Measurements from ENCODE around the gene TSKU. TPM values are rescaled to one million over a fixed set of nuclear protein-coding genes. Genes with fewer than 3 reads are reported as not detected.

TSKU gene
- total and polyA plus RNA-seq, 5 donors from 2014 or later, result not detected

DNA sequence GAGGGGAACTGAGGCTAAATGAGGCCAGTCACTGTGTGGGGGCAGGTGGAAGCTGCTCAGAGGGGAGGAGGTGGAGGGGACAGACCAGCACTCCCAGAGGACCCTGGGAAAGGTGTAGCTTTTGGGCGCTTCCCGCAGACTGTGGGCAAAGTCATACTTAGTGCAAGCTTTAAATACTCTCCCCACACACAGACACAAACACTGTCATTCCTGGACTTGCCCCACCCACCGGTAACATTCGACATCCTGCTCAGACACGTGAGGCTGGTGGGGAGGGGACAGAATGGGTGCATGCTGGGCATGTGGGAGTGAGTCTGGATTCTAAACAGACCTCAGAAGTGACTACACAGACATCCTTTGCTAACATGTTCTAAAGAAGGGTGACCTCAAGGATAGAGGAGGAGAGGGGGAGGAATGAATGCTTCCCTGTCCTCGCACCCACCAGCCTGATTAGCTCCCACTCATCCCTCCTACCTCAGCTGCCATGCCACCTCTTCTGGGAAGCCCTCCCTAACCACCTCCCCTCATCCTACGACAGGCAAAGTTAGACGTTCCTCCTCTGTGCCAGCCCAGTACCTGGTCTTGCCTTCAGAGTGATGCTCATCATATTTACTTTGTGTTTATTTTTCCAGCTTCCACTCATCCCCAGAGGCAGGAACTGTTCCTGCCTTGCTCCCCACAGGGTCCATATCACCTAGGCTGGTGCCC is 22.2 kb downstream of the TSKU start:
- Mint-ChIP-seq H3K4me3 (no peak overlapping the region), H3K4me1 (peaks cover 0 to 18% (median 7%) of the 10 kb centered on the region in 4 donors)
- DNase-seq, result peak in 1 of 3 donors; percentile 75

DNA sequence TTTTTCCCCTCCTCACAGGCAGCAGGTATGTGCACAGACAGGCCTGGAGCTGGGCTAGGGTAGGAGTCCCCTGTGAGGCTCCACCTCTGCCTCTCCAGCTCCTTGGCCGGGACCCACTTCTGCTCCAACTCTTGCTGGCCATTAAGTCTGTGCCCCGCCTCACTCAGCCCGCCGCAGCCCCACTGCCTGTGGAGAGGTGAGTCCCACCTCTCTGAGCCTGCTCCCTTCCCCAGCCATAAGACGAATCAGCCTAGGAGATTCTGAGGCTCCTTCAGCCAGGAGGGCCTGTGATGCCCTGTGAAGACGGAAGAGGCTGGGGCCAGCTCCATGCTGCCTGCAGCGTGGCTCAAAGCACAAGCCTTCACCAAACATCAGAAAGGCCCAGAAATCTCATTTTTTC is 23.0 kb downstream of the TSKU start:
- no peaks in the 10 kb centered on the region for H3K36me3 ChIP-seq (ENCODE audit: control insufficient read depth, insufficient read depth, low read length)
- no peak overlapping the region for H3K4me3 ChIP-seq (ENCODE audit: low read depth, low read length)
- peak overlapping the region in 1 of 3 donors; percentile 38 for H3K27ac Mint-ChIP-seq
- H3K4me1 Mint-ChIP-seq, result peaks cover 0 to 20% (median 10%) of the 10 kb centered on the region in 4 donors
- H3K27me3 Mint-ChIP-seq, result peaks cover 30% of the 10 kb centered on the region
- no peak overlapping the region for H3K27ac ChIP-seq (ENCODE audit: insufficient read depth, low read length, poor library complexity, severe bottlenecking)
- no peaks in the 10 kb centered on the region for H3K27me3 ChIP-seq (ENCODE audit: control insufficient read depth, insufficient read depth, low read length)
- no peaks in the 10 kb centered on the region for H3K4me1 ChIP-seq (ENCODE audit: control insufficient read depth, insufficient read depth, low read length, poor library complexity, severe bottlenecking)
- no peaks in the 10 kb centered on the region for H3K9me3 ChIP-seq (ENCODE audit: control insufficient read depth in 2 of 2, low read length in 2 of 2)
- H3K36me3 Mint-ChIP-seq, result no peaks in the 10 kb centered on the region
- ATAC-seq (ENCODE audit: low read depth in 2 of 2), result no peak
- DNase-seq, result no peak
- H3K9me3 Mint-ChIP-seq, result peaks cover 0 to 2% (median 0%) of the 10 kb centered on the region in 7 donors
- H3K4me3 Mint-ChIP-seq, result no peak overlapping the region

More for the DNA sequence above, 22.2 kb downstream of the TSKU start:
- no peaks in the 10 kb centered on the region for H3K4me1 ChIP-seq (ENCODE audit: control insufficient read depth, insufficient read depth, low read length, poor library complexity, severe bottlenecking)
- Mint-ChIP-seq H3K27ac (peak overlapping the region in 1 of 3 donors; percentile 38), H3K27me3 (peaks cover 30% of the 10 kb centered on the region), H3K36me3 (no peaks in the 10 kb centered on the region), H3K9me3 (peaks cover 0 to under 1% (median 0%) of the 10 kb centered on the region in 7 donors)
- no peaks in the 10 kb centered on the region for H3K27me3 ChIP-seq (ENCODE audit: control insufficient read depth, insufficient read depth, low read length)
- ATAC-seq (ENCODE audit: low read depth in 2 of 2), result peak in 1 of 2 donors; percentile 45
- H3K4me3 ChIP-seq (ENCODE audit: low read depth, low read length), result no peak overlapping the region
- H3K27ac ChIP-seq (ENCODE audit: insufficient read depth, low read length, poor library complexity, severe bottlenecking), result no peak overlapping the region
- no peaks in the 10 kb centered on the region for H3K36me3 ChIP-seq (ENCODE audit: control insufficient read depth, insufficient read depth, low read length)
- no peaks in the 10 kb centered on the region for H3K9me3 ChIP-seq (ENCODE audit: control insufficient read depth in 2 of 2, low read length in 2 of 2)

DNA sequence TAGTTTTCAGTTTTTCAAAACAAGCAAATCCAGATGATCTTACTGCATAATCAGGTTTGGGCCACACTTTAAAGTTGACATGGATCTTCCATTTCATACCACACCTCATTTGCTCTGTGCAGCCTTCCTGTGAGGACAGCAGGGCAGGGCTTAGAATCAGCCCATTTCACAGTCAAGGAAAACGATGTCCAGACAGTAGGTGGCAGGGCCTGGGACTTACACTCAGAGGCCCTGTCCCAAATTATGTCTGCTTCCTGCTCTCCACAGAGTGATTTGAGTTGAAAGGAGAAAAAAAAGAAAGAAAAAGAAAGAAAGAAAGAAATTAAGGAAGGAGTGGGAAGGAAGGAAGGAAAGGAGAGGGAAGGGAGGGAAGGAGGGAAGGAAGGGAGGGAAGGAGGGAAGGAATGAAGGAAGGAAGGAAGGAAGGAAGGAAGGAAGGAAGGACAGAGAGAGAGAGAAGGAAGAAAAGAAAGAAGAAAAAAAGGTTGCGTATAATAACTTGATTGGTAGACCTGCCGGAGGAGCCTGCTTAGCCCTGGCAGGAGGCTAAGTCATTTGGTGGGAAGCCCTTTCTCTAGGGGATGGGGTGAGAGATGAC is 23.6 kb downstream of the TSKU start:
- no peak for DNase-seq
- Mint-ChIP-seq H3K36me3 (no peaks in the 10 kb centered on the region), H3K27ac (no peak overlapping the region), H3K27me3 (peaks cover 30% of the 10 kb centered on the region), H3K9me3 (peaks cover 0 to 2% (median 0%) of the 10 kb centered on the region in 7 donors), H3K4me1 (peaks cover 0 to 20% (median 10%) of the 10 kb centered on the region in 4 donors), H3K4me3 (no peak overlapping the region)
- Histone ChIP-seq H3K9me3 (ENCODE audit: control insufficient read depth in 2 of 2, low read length in 2 of 2) (no peaks in the 10 kb centered on the region), H3K4me1 (ENCODE audit: control insufficient read depth, insufficient read depth, low read length, poor library complexity, severe bottlenecking) (no peaks in the 10 kb centered on the region), H3K27me3 (ENCODE audit: control insufficient read depth, insufficient read depth, low read length) (no peaks in the 10 kb centered on the region), H3K36me3 (ENCODE audit: control insufficient read depth, insufficient read depth, low read length) (no peaks in the 10 kb centered on the region), H3K27ac (ENCODE audit: insufficient read depth, low read length, poor library complexity, severe bottlenecking) (no peak overlapping the region), H3K4me3 (ENCODE audit: low read depth, low read length) (no peak overlapping the region)
- no peak for ATAC-seq (ENCODE audit: low read depth in 2 of 2)

DNA sequence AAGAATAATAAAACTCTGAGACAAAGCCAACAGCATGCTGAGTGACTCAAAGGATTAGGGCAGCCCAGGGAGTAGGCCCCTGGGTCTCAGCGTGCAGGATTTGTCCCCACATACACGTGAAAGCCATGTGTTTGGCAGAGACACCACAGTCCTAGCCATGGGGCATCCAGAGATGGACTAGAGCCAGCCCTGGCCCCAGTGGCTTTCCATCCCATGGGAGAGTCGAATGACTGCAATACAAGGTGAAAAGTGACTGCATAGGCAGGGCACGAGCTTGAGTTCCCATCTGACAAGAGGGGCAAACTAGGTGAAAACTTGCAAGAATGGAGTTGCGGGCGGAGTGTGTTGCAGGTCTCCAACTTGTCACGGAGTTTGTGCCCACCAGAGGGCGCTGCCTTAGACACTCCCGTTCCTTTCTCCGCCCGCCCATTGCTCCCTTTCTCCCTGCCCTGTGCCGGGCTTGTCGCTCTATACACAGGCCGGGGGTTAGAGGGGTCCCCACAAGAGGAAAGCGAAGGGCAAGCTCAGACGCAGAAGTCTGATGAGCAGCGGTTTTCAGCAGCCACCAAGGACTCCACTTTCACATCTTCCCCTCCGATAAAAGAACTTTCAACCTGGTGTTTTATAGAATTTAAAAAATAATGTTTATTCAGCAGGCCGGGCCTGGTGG is 24.2 kb downstream of the TSKU start:
- Mint-ChIP-seq H3K27ac (no peak overlapping the region), H3K27me3 (peaks cover 26% of the 10 kb centered on the region), H3K36me3 (no peaks in the 10 kb centered on the region), H3K9me3 (peaks cover 0 to 2% (median 0%) of the 10 kb centered on the region in 7 donors), H3K4me1 (peaks cover 0 to 20% (median 10%) of the 10 kb centered on the region in 4 donors), H3K4me3 (no peak overlapping the region)
- Histone ChIP-seq H3K4me3 (ENCODE audit: low read depth, low read length) (no peak overlapping the region), H3K9me3 (ENCODE audit: control insufficient read depth in 2 of 2, low read length in 2 of 2) (no peaks in the 10 kb centered on the region), H3K27ac (ENCODE audit: insufficient read depth, low read length, poor library complexity, severe bottlenecking) (no peak overlapping the region), H3K27me3 (ENCODE audit: control insufficient read depth, insufficient read depth, low read length) (no peaks in the 10 kb centered on the region), H3K36me3 (ENCODE audit: control insufficient read depth, insufficient read depth, low read length) (no peaks in the 10 kb centered on the region), H3K4me1 (ENCODE audit: control insufficient read depth, insufficient read depth, low read length, poor library complexity, severe bottlenecking) (no peaks in the 10 kb centered on the region)
- ATAC-seq (ENCODE audit: low read depth in 2 of 2) (peak; percentile 45 to 53), DNase-seq (peak; percentile 10 to 72 (median 34))

DNA sequence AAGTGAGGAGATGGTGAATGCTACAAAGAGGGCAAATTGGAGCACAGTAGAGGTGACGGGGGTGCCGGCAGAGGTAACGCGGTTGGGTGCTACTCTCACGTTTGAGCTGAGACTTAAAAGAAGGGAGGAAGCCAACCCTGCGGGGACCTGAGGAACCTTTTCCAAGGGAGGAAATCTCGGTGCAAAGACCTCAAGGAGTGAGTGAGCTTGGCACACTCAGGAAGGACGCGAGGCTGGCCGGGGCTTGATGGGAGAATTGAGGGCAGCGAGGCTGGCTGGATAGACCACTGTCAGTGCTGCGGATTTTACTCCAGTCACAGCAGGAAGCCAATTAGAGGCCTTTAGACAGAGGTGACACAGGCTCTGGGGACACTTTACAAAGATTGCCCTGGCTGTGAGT is 25.0 kb downstream of the TSKU start:
- no peaks in the 10 kb centered on the region for H3K36me3 Mint-ChIP-seq
- H3K27me3 Mint-ChIP-seq, result peaks cover 30% of the 10 kb centered on the region
- H3K36me3 ChIP-seq (ENCODE audit: control insufficient read depth, insufficient read depth, low read length), result no peaks in the 10 kb centered on the region
- DNase-seq, result no peak
- no peak overlapping the region for H3K4me3 Mint-ChIP-seq
- no peaks in the 10 kb centered on the region for H3K9me3 ChIP-seq (ENCODE audit: control insufficient read depth in 2 of 2, low read length in 2 of 2)
- H3K4me1 ChIP-seq (ENCODE audit: control insufficient read depth, insufficient read depth, low read length, poor library complexity, severe bottlenecking), result no peaks in the 10 kb centered on the region
- H3K4me1 Mint-ChIP-seq, result peaks cover 0 to 20% (median 10%) of the 10 kb centered on the region in 4 donors
- H3K27me3 ChIP-seq (ENCODE audit: control insufficient read depth, insufficient read depth, low read length), result no peaks in the 10 kb centered on the region
- H3K27ac ChIP-seq (ENCODE audit: insufficient read depth, low read length, poor library complexity, severe bottlenecking), result no peak overlapping the region
- H3K9me3 Mint-ChIP-seq, result peaks cover 0 to 2% (median 0%) of the 10 kb centered on the region in 7 donors
- H3K27ac Mint-ChIP-seq, result peak overlapping the region in 1 of 3 donors; percentile 67
- ATAC-seq (ENCODE audit: low read depth in 2 of 2), result no peak
- H3K4me3 ChIP-seq (ENCODE audit: low read depth, low read length), result no peak overlapping the region

DNA sequence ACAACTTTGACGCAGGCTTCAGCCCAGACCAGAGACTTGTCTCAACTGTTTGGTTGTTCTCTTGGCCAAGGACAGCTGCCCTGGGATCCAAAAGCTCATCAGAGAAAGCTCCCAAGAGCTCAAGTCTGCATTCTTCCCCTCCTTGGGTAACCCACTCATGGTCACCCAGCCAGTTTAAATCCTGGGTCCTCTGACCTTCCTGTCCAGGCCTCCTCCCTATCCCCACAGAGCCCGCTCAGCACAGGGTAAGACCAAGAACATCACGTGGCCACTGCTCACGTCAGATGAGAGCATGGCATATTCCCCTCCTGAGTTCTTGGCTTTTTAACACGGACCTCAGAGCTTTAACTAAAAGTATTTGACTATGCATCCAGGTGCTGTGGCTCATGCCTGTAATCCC is 25.8 kb downstream of the TSKU start:
- H3K27me3 ChIP-seq (ENCODE audit: control insufficient read depth, insufficient read depth, low read length), result no peaks in the 10 kb centered on the region
- H3K4me1 ChIP-seq (ENCODE audit: control insufficient read depth, insufficient read depth, low read length, poor library complexity, severe bottlenecking), result no peaks in the 10 kb centered on the region
- H3K36me3 ChIP-seq (ENCODE audit: control insufficient read depth, insufficient read depth, low read length), result no peaks in the 10 kb centered on the region
- H3K4me3 Mint-ChIP-seq, result no peak overlapping the region
- peaks cover 0 to 2% (median 0%) of the 10 kb centered on the region in 7 donors for H3K9me3 Mint-ChIP-seq
- H3K9me3 ChIP-seq (ENCODE audit: control insufficient read depth in 2 of 2, low read length in 2 of 2), result no peaks in the 10 kb centered on the region
- DNase-seq (no peak), ATAC-seq (ENCODE audit: low read depth in 2 of 2) (no peak)
- H3K4me3 ChIP-seq (ENCODE audit: low read depth, low read length), result no peak overlapping the region
- H3K27ac ChIP-seq (ENCODE audit: insufficient read depth, low read length, poor library complexity, severe bottlenecking), result no peak overlapping the region
- no peaks in the 10 kb centered on the region for H3K36me3 Mint-ChIP-seq
- H3K27ac Mint-ChIP-seq, result no peak overlapping the region
- peaks cover 0 to 18% (median 9%) of the 10 kb centered on the region in 4 donors for H3K4me1 Mint-ChIP-seq
- peaks cover 30% of the 10 kb centered on the region for H3K27me3 Mint-ChIP-seq

DNA sequence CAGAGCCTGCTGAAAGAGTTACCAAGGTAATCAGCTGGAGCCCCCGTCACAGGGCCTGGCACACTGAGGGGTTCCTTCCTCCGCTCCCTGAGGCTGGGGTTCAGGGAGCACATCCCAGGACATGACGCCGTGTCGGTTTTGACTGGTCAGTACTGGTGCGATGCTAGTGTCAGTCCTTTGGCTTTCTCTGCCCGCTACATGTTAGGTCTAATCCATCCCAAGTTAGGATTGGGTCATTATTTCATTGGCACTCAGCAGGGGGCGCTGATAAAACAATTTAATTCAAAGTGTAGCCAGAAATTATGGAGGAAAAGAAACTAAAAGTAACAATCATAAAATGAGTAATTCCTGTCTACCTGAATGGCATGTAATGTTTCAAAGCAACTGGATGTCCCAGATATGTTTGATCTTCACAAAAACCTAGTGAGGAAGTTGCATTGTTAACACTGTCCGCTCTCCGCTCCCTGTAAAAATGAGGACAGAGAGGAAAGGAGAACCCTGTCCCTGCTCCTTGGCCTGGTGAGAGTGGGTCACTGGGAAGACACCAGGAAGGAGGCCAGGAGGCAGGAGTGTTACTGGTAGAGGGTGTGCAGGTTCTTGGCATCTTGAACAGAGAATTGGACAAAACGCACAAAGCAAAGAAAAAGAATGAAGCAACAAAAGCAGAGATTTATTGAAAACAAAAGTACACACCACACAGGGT is 27.1 kb downstream of the TSKU start:
- no peak for ATAC-seq (ENCODE audit: low read depth in 2 of 2)
- H3K9me3 ChIP-seq (ENCODE audit: control insufficient read depth in 2 of 2, low read length in 2 of 2), result peaks cover 0 to 2% of the 10 kb centered on the region in 2 experiments
- H3K27ac ChIP-seq (ENCODE audit: insufficient read depth, low read length, poor library complexity, severe bottlenecking), result no peak overlapping the region
- Mint-ChIP-seq H3K4me3 (no peak overlapping the region), H3K9me3 (peaks cover 0 to 4% (median 1%) of the 10 kb centered on the region in 7 donors), H3K4me1 (peaks cover 0 to 14% (median 9%) of the 10 kb centered on the region in 4 donors), H3K36me3 (no peaks in the 10 kb centered on the region), H3K27me3 (peaks cover 32% of the 10 kb centered on the region), H3K27ac (no peak overlapping the region)
- no peak overlapping the region for H3K4me3 ChIP-seq (ENCODE audit: low read depth, low read length)
- no peaks in the 10 kb centered on the region for H3K27me3 ChIP-seq (ENCODE audit: control insufficient read depth, insufficient read depth, low read length)
- peak in 2 of 3 donors; percentile 11 to 64 for DNase-seq
- no peaks in the 10 kb centered on the region for H3K36me3 ChIP-seq (ENCODE audit: control insufficient read depth, insufficient read depth, low read length)
- no peaks in the 10 kb centered on the region for H3K4me1 ChIP-seq (ENCODE audit: control insufficient read depth, insufficient read depth, low read length, poor library complexity, severe bottlenecking)

Measured in CD4-positive, CD25-positive, alpha-beta regulatory T cell (primary cell).